GM12878 (cell line): ENCODE results near the gene MEMO1. TPM values are rescaled to one million over a fixed set of nuclear protein-coding genes. Genes with fewer than 3 reads are reported as not detected.

Experiments
- ATAC-seq: fragments of 200-7000 bp; cut with Tn5 transposase; 3 replicates; pipeline ENCODE4 v1.9.1; 2020; ENCODE audit warnings: mild to moderate bottlenecking, moderate library complexity
- BruUV-seq: library from RNA; stranded (reverse); fragments of 400-500 nt; replicated peaks from 2 replicates; lab custom pipeline; 2021; lab: Mats Ljungman, UMichigan
- CTCF ChIA-PET: fragments of 300-600 bp; sonication (Branson Sonifier 250); formaldehyde crosslinking; extraction: SDS; loops from one replicate; lab custom pipeline; 2021; ENCODE audit warnings: inconsistent platforms; lab: Yijun Ruan, JAX
- POLR2A ChIA-PET: fragments of 350-600 bp; formaldehyde crosslinking; extraction: SDS; loops from one replicate; lab custom pipeline; 2021; ENCODE audit warnings: inconsistent platforms; lab: Charles Lee
- RAD21 ChIA-PET: fragments of 300-600 bp; sonication (Branson Sonifier 250); formaldehyde crosslinking; loops from one replicate; lab custom pipeline; 2023; ENCODE audit warnings: antibody characterized with exemption; ENCODE audit not compliant: unreplicated experiment; lab: Charles Lee
- SMC1A ChIA-PET: fragments of 300-600 bp; sonication (Branson Sonifier 250); formaldehyde crosslinking; loops from one replicate; lab custom pipeline; 2023; ENCODE audit not compliant: unreplicated experiment, uncharacterized antibody; lab: Charles Lee
- DNase-seq: peaks from one replicate; pipeline ENCODE4 v3.0.0-alpha.2; 2011; ENCODE audit warnings: low read depth, low spot score
- FAIRE-seq: peaks from 3 replicates; lab custom pipeline; 2011; peaks lifted over from hg19 to GRCh38; lab: Jason Lieb, UNC
- H2AFZ ChIP-seq: 2 replicates; pipeline ENCODE4 v1.6.0; 2011; ENCODE audit warnings: low read depth, low read length, control low read depth; ENCODE audit not compliant: control insufficient read depth
- H3K27ac ChIP-seq: 2 replicates; pipeline ENCODE4 v1.5.1; 2011; ENCODE audit warnings: control low read depth; ENCODE audit not compliant: control insufficient read depth, insufficient read depth
- H3K27me3 ChIP-seq, 2 experiments: replicated peaks in 1 of 2; 2 replicates each; pipeline versions ENCODE4 v1.6.0 to v1.6.1; 2011; ENCODE audit warnings: low read length in 1 of 2; ENCODE audit not compliant: control insufficient read depth in 2 of 2, insufficient read depth in 2 of 2
- H3K36me3 ChIP-seq, 2 experiments: 2 replicates each; pipeline ENCODE4 v1.5.1; 2011; ENCODE audit warnings: low read length in 1 of 2; ENCODE audit not compliant: control insufficient read depth in 2 of 2, insufficient read depth in 2 of 2
- H3K4me1 ChIP-seq: 2 replicates; pipeline ENCODE4 v1.6.1; 2011; ENCODE audit warnings: mild to moderate bottlenecking, low read length, moderate library complexity, mixed read lengths; ENCODE audit not compliant: control insufficient read depth, insufficient read depth
- H3K4me2 ChIP-seq: 2 replicates; pipeline ENCODE4 v1.6.0; 2011; ENCODE audit warnings: control low read depth; ENCODE audit not compliant: control insufficient read depth, insufficient read depth
- H3K4me3 ChIP-seq: fragments of 200-600 bp; sonication (generic); 2 replicates; pipeline ENCODE4 v1.5.1; 2016
- H3K79me2 ChIP-seq: 2 replicates; pipeline ENCODE4 v1.6.0; 2011; ENCODE audit warnings: low read length; ENCODE audit not compliant: control insufficient read depth, insufficient read depth
- H3K9ac ChIP-seq: 2 replicates; pipeline ENCODE4 v1.8.0; 2011; ENCODE audit warnings: low read length, control low read depth, mixed read lengths; ENCODE audit not compliant: control insufficient read depth, insufficient read depth
- H3K9me3 ChIP-seq: replicated peaks from 3 replicates; pipeline ENCODE4 v1.5.1; 2011; ENCODE audit warnings: mild to moderate bottlenecking, low read length; ENCODE audit not compliant: control insufficient read depth, insufficient read depth
- H4K20me1 ChIP-seq: 2 replicates; pipeline ENCODE4 v1.6.0; 2011; ENCODE audit not compliant: control insufficient read depth, insufficient read depth
- BCLAF1 ChIP-seq: fragments of 450-650 bp; IDR thresholded peaks from 2 replicates; pipeline ENCODE4 v1.6.1; 2017; ENCODE audit warnings: antibody characterized with exemption, mild to moderate bottlenecking, moderate library complexity
- CBFB ChIP-seq: IDR thresholded peaks from 2 replicates; pipeline ENCODE4 v1.6.1; 2016; ENCODE audit warnings: antibody characterized with exemption, low read depth
- CBX5 ChIP-seq: sonication (generic); IDR thresholded peaks from 2 replicates; pipeline ENCODE4 v1.6.1; 2016; ENCODE audit warnings: low read depth, moderate library complexity, mild to moderate bottlenecking, inconsistent platforms
- LARP7 ChIP-seq: fragments of 450-650 bp; IDR thresholded peaks from 2 replicates; pipeline ENCODE4 v1.6.1; 2017; ENCODE audit warnings: mild to moderate bottlenecking
- MLLT1 ChIP-seq: fragments of 450-650 bp; IDR thresholded peaks from 2 replicates; pipeline ENCODE4 v1.6.1; 2016; ENCODE audit warnings: mild to moderate bottlenecking
- POLR2AphosphoS2 ChIP-seq: IDR thresholded peaks from 2 replicates; pipeline ENCODE4 v1.6.1; 2011; ENCODE audit warnings: low read depth, mild to moderate bottlenecking, low read length, improper control_type of control experiment, moderate library complexity
- POLR2AphosphoS5 ChIP-seq: IDR thresholded peaks from 2 replicates; pipeline ENCODE4 v1.6.1; 2011; ENCODE audit warnings: mild to moderate bottlenecking, low read length, inconsistent platforms
- TBL1XR1 ChIP-seq: IDR thresholded peaks from 2 replicates; pipeline ENCODE4 v1.6.1; 2012; ENCODE audit warnings: low read depth, low read length, improper control_type of control experiment
- WGBS: methylation state at CpG from one replicate; pipeline ENCODE4 v1.1.6; 2016; ENCODE audit warnings: low lambda C conversion rate; ENCODE audit not compliant: insufficient replicate concordance, insufficient coverage; ENCODE audit errors: missing lambda C conversion rate; 5-methylcytosine and 5-hydroxymethylcytosine counted together
- in situ Hi-C: fragments of 300-500 bp; cut with MboI; formaldehyde crosslinking; loops from 9 replicates; pipeline ENCODE4 v1.14.3; 2018; ENCODE audit warnings: mixed read lengths
- intact Hi-C: fragments of 100-400 bp; cut with micrococcal nuclease; formaldehyde crosslinking; loops from one replicate; pipeline ENCODE4 v1.14.2; 2022; ENCODE audit not compliant: unreplicated experiment
- polyA plus RNA-seq, 11 experiments: library from polyadenylated mRNA; depleted of rRNA in 4 of 11; unstranded in 6 of 11; stranded (reverse) in 5 of 11; fragments of >200 nt; fragmentation: Nextera tagmentation in 4 of 11; fragmentation: Illumina TruSeq in 1 of 11; extraction: Ambion mirVana in 4 of 11; extraction: Trizol in 1 of 11; gene quantifications; 1 replicate in 1 of 11; 2 replicates in 10 of 11; pipeline versions ENCODE4 v1.2.1 to v1.2.3, GENCODE V29; 2011 to 2016; ENCODE audit warnings: inconsistent platforms in 2 of 11, missing spikeins in 2 of 11, low read depth in 1 of 11
- total RNA-seq, 4 experiments: library from RNA; depleted of rRNA in 3 of 4; stranded (reverse); fragments of >200 nt in 3 of 4; fragmentation: Illumina TruSeq in 1 of 4; extraction: Trizol in 1 of 4; gene quantifications; 2 replicates each; pipeline versions ENCODE4 v1.2.1 to v1.2.3, GENCODE V29; 2013 to 2021
- TF ChIP-seq, protein P1 (sequence below): fragments of 450-650 bp; conservative IDR thresholded peaks from 2 replicates; pipeline ENCODE4 v1.6.1; 2017; ENCODE audit warnings: mild to moderate bottlenecking, moderate library complexity
- TF ChIP-seq, protein P2 (sequence below): fragments of 450-650 bp; IDR thresholded peaks from 2 replicates; pipeline ENCODE4 v1.6.1; 2017; ENCODE audit warnings: borderline replicate concordance

MEMO1 gene
- total and polyA plus RNA-seq, 10 of the 15 experiments (the other 5 are each of a cell fraction or from before 2014, with no cell fraction given) = 39.8 to 99.1 (median 72.2) TPM

DNA sequence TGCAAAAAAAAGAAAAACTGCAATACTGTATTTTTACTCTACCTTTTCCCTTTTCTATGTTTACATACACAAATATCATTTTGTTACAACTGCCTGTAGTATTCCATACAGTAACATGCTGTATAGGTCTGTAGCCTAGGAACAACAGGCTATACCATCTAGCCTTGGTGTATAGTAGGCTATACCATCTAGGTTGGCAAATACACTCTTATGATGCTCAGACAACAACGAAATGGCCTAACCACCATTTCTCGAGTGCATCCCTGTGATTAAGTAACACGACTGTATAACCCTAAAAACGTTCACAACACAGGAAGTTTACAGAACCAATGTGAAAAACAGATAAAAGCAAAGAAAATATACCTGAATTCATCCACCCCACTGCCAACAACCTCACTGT is 64.0 kb downstream of the MEMO1 start:
- POLR2A ChIA-PET = no interaction called here
- intact Hi-C loops = no loop called here
- no peak for TF ChIP-seq LARP7
- TF ChIP-seq, all 136 proteins: peak for 0
- Histone ChIP-seq H3K4me1 (no peaks in the 10 kb centered on the region), H3K27me3 (no peaks in the 10 kb centered on the region), H3K79me2 (peaks cover 53% of the 10 kb centered on the region), H3K9me3 (no peaks in the 10 kb centered on the region), H2AFZ (no peak overlapping the region), H4K20me1 (no peaks in the 10 kb centered on the region), H3K9ac (no peak overlapping the region), H3K4me2 (no peak overlapping the region), H3K36me3 (no peaks in the 10 kb centered on the region), H3K27ac (no peak overlapping the region), H3K4me3 (no peak overlapping the region)
- ChIA-PET CTCF (no interaction called here), SMC1A (interaction anchor here (1.0 to 1.2 kb wide), 2 partner anchors 11 to 12 kb away, joined by 3 read pairs; no protein-coding TSS in a partner anchor), RAD21 (no interaction called here)
- WGBS = 86% methylated on average over 4 of the region's 4 CpGs
- FAIRE-seq (no peak), ATAC-seq (no peak), DNase-seq (no peak)
- in situ Hi-C loops = no loop called here
- no TSS peak for BruUV-seq

DNA sequence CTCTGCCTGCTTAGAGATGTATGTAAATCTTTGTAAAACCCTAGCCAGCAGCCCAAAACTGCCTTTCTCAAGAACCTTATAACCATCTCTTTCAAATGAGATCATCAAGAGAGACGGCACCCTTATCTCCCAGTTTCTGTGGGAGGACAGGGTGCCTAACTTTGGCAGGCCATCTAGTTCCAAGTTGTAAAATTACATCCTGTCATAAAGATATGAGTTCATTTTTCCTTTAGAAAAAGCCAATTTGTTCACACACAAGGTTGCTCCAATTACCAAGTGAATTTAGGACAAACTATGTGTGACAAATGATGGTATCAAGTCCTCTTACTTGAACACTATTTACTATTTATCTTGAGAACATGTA is 65.3 kb downstream of the MEMO1 start:
- POLR2A ChIA-PET = no interaction called here
- no TSS peak for BruUV-seq
- TF ChIP-seq CBFB = no peak
- TF ChIP-seq POLR2AphosphoS5 = no peak
- no peak for TF ChIP-seq CBX5
- TF ChIP-seq BCLAF1 = no peak
- TF ChIP-seq, protein P1, sequence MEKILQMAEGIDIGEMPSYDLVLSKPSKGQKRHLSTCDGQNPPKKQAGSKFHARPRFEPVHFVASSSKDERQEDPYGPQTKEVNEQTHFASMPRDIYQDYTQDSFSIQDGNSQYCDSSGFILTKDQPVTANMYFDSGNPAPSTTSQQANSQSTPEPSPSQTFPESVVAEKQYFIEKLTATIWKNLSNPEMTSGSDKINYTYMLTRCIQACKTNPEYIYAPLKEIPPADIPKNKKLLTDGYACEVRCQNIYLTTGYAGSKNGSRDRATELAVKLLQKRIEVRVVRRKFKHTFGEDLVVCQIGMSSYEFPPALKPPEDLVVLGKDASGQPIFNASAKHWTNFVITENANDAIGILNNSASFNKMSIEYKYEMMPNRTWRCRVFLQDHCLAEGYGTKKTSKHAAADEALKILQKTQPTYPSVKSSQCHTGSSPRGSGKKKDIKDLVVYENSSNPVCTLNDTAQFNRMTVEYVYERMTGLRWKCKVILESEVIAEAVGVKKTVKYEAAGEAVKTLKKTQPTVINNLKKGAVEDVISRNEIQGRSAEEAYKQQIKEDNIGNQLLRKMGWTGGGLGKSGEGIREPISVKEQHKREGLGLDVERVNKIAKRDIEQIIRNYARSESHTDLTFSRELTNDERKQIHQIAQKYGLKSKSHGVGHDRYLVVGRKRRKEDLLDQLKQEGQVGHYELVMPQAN = no peak
- no peak for TF ChIP-seq POLR2AphosphoS2
- TF ChIP-seq, protein P2, sequence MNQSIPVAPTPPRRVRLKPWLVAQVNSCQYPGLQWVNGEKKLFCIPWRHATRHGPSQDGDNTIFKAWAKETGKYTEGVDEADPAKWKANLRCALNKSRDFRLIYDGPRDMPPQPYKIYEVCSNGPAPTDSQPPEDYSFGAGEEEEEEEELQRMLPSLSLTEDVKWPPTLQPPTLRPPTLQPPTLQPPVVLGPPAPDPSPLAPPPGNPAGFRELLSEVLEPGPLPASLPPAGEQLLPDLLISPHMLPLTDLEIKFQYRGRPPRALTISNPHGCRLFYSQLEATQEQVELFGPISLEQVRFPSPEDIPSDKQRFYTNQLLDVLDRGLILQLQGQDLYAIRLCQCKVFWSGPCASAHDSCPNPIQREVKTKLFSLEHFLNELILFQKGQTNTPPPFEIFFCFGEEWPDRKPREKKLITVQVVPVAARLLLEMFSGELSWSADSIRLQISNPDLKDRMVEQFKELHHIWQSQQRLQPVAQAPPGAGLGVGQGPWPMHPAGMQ = no peak
- TF ChIP-seq MLLT1 = no peak
- no peak for TF ChIP-seq TBL1XR1

More for the DNA sequence above, 65.3 kb downstream of the MEMO1 start:
- intact Hi-C loops (no loop called here), in situ Hi-C loops (no loop called here)
- no peaks in the 10 kb centered on the region for H4K20me1 ChIP-seq
- no peaks in the 10 kb centered on the region for H3K27me3 ChIP-seq
- DNase-seq (no peak), FAIRE-seq (no peak), ATAC-seq (no peak)
- ChIA-PET RAD21 (no interaction called here), CTCF (no interaction called here), SMC1A (no interaction called here)
- peaks cover 0 to 3% of the 10 kb centered on the region in 2 experiments; a peak in 1 of 4 replicates for H3K36me3 ChIP-seq
- H3K4me1 ChIP-seq = no peaks in the 10 kb centered on the region
- H3K9ac ChIP-seq = no peak overlapping the region
- no peak overlapping the region for H3K4me2 ChIP-seq
- no peak overlapping the region for H2AFZ ChIP-seq
- H3K4me3 ChIP-seq = no peak overlapping the region
- H3K9me3 ChIP-seq = no peaks in the 10 kb centered on the region
- WGBS = 53% methylated on average over 1 of the region's 1 CpG
- no peak overlapping the region for H3K27ac ChIP-seq
- peaks cover 44% of the 10 kb centered on the region for H3K79me2 ChIP-seq
